ENCODE data around the gene GSTM5.

- TF ChIP-seq CTCF (IDR thresholded peaks at IDR 0.05) = no peak
- no peak for TF ChIP-seq POLR2AphosphoS5 (IDR thresholded peaks at IDR 0.05)
Measured at GRCh38 chr1:109721971-109722370, 9.9 kb downstream of the GSTM5 start.

Data from prostate gland (tissue), 2 donors.